H1 (cell line): Measurements from ENCODE around the gene S100A14. TPM values are rescaled to one million over a fixed set of nuclear protein-coding genes. Genes with fewer than 3 reads are reported as not detected.

Experiments used
- CTCF ChIA-PET: fragments of 300-600 bp; sonication (Branson Sonifier 250); formaldehyde crosslinking; loops from one replicate; lab custom pipeline; 2021; ENCODE audit not compliant: partially characterized antibody; lab: Charles Lee
- POLR2A ChIA-PET: fragments of 300-600 bp; sonication (Branson Sonifier 250); formaldehyde crosslinking; loops from one replicate; lab custom pipeline; 2021; ENCODE audit warnings: inconsistent platforms; ENCODE audit not compliant: partially characterized antibody; lab: Charles Lee
- DNase-seq, 2 experiments: peaks; one replicate each; pipeline versions ENCODE4 v3.0.0 to v3.0.0-alpha.2; 2010 to 2022; ENCODE audit warnings: low spot score in 2 of 2, low read depth in 1 of 2, mixed read lengths in 1 of 2
- FAIRE-seq: peaks from 2 replicates; lab custom pipeline; 2011; peaks lifted over from hg19 to GRCh38; lab: Jason Lieb, UNC
- H2AFZ ChIP-seq: 2 replicates; pipeline ENCODE4 v1.8.1; 2012; ENCODE audit warnings: low read length, inconsistent platforms
- H2AK5ac ChIP-seq: 2 replicates; pipeline ENCODE4 v1.6.1; 2013; ENCODE audit warnings: low read depth, low read length
- H2BK120ac ChIP-seq: replicated peaks from 2 replicates; pipeline ENCODE3; 2013; ENCODE audit warnings: low read depth, low read length, inconsistent platforms
- H2BK12ac ChIP-seq: 2 replicates; pipeline ENCODE4 v1.6.1; 2013; ENCODE audit warnings: low read depth, low read length
- H2BK15ac ChIP-seq: 2 replicates; pipeline ENCODE4 v1.6.1; 2013; ENCODE audit warnings: low read length
- H2BK20ac ChIP-seq: 2 replicates; pipeline ENCODE4 v1.6.1; 2013; ENCODE audit warnings: low read length
- H2BK5ac ChIP-seq: 2 replicates; pipeline ENCODE4 v1.6.1; 2013; ENCODE audit warnings: low read depth, low read length
- H3K14ac ChIP-seq: 2 replicates; pipeline ENCODE4 v1.6.1; 2013; ENCODE audit warnings: inconsistent platforms; ENCODE audit not compliant: insufficient read length
- H3K18ac ChIP-seq: 2 replicates; pipeline ENCODE4 v1.6.1; 2013; ENCODE audit warnings: low read length; ENCODE audit errors: extremely low read depth
- H3K23ac ChIP-seq: 2 replicates; pipeline ENCODE4 v1.6.1; 2013; ENCODE audit warnings: inconsistent platforms; ENCODE audit not compliant: insufficient read length
- H3K23me2 ChIP-seq: 2 replicates; pipeline ENCODE4 v1.6.1; 2013; ENCODE audit warnings: low read depth, low read length
- H3K27ac ChIP-seq: 2 replicates; pipeline ENCODE4 v1.6.1; 2011; ENCODE audit warnings: low read depth, low read length, inconsistent platforms
- H3K27me3 ChIP-seq, 4 experiments: replicated peaks in 1 of 4; 1 replicate in 1 of 4; 2 replicates in 3 of 4; pipeline versions ENCODE4 v1.6.1 to v1.8.1; 2011 to 2013; ENCODE audit warnings: low read length in 3 of 4, mild to moderate bottlenecking in 3 of 4, inconsistent platforms in 2 of 4, mixed read lengths in 2 of 4, moderate library complexity in 1 of 4; ENCODE audit not compliant: control insufficient read depth in 3 of 4, insufficient read depth in 3 of 4; ENCODE audit errors: extremely low read depth in 1 of 4
- H3K36me3 ChIP-seq, 4 experiments: 2 replicates each; pipeline versions ENCODE4 v1.6.1 to v1.8.1; 2011 to 2013; ENCODE audit warnings: mild to moderate bottlenecking in 4 of 4, low read length in 3 of 4, moderate library complexity in 2 of 4, control low read depth in 1 of 4, inconsistent platforms in 1 of 4; ENCODE audit not compliant: insufficient read depth in 4 of 4, control insufficient read depth in 2 of 4
- H3K4ac ChIP-seq: replicated peaks from 2 replicates; pipeline ENCODE3; 2013; ENCODE audit warnings: low read length, low read depth, mixed read lengths, inconsistent platforms; ENCODE audit not compliant: insufficient read length
- H3K4me1 ChIP-seq, 4 experiments: replicated peaks in 1 of 4; 1 replicate in 1 of 4; 2 replicates in 3 of 4; pipeline versions ENCODE4 v1.6.1 to v1.8.1; 2011 to 2013; ENCODE audit warnings: low read length in 3 of 4, inconsistent platforms in 2 of 4, mixed read lengths in 1 of 4; ENCODE audit not compliant: insufficient read depth in 4 of 4, control insufficient read depth in 3 of 4
- H3K4me2 ChIP-seq, 2 experiments: 2 replicates each; pipeline versions ENCODE4 v1.6.1 to v1.8.1; 2011 to 2013; ENCODE audit warnings: low read depth in 2 of 2, low read length in 2 of 2, control low read depth in 1 of 2, inconsistent platforms in 1 of 2, mild to moderate bottlenecking in 1 of 2; ENCODE audit not compliant: insufficient read depth in 1 of 2
- H3K4me3 ChIP-seq, 4 experiments: fragments of 200-600, 300-600 bp in 1 of 4; sonication (generic), shearing (Covaris generic), sonication (Bioruptor Twin) in 1 of 4; 2 replicates each; pipeline versions ENCODE4 v1.5.1 to v1.8.1; 2011 to 2016; ENCODE audit warnings: low read length in 4 of 4, low read depth in 3 of 4, control low read depth in 2 of 4, inconsistent platforms in 2 of 4, mild to moderate bottlenecking in 2 of 4, mixed read lengths in 1 of 4, moderate library complexity in 1 of 4; ENCODE audit not compliant: insufficient read depth in 2 of 4; ENCODE audit errors: extremely low read depth in 1 of 4
- H3K56ac ChIP-seq: replicated peaks from 2 replicates; pipeline ENCODE3; 2013; ENCODE audit warnings: low read depth, mild to moderate bottlenecking, mixed read lengths, low read length, inconsistent platforms; ENCODE audit not compliant: insufficient read length
- H3K79me1 ChIP-seq: 2 replicates; pipeline ENCODE4 v1.6.1; 2013; ENCODE audit warnings: low read depth, low read length, control low read depth
- H3K79me2 ChIP-seq, 2 experiments: 2 replicates each; pipeline versions ENCODE4 v1.6.1 to v1.8.1; 2012 to 2013; ENCODE audit warnings: low read length in 2 of 2, mild to moderate bottlenecking in 2 of 2, inconsistent platforms in 1 of 2; ENCODE audit not compliant: insufficient read depth in 2 of 2, control insufficient read depth in 1 of 2
- H3K9ac ChIP-seq, 4 experiments: replicated peaks in 1 of 4; 1 replicate in 1 of 4; 2 replicates in 3 of 4; pipeline versions ENCODE4 v1.6.1 to v1.8.1; 2011 to 2013; ENCODE audit warnings: low read depth in 3 of 4, low read length in 3 of 4, control low read depth in 2 of 4, mild to moderate bottlenecking in 2 of 4, moderate library complexity in 2 of 4, inconsistent platforms in 1 of 4; ENCODE audit errors: extremely low read depth in 1 of 4
- H3K9me3 ChIP-seq, 2 experiments: 2 replicates each; pipeline versions ENCODE4 v1.6.1 to v1.8.1; 2012 to 2013; ENCODE audit warnings: mild to moderate bottlenecking in 2 of 2, moderate library complexity in 2 of 2, control low read depth in 1 of 2, inconsistent platforms in 1 of 2, low read depth in 1 of 2, low read length in 1 of 2, mixed read lengths in 1 of 2; ENCODE audit not compliant: insufficient read depth in 2 of 2
- H4K20me1 ChIP-seq, 2 experiments: replicated peaks in 1 of 2; 2 replicates each; pipeline versions ENCODE3 to v1.8.1; 2011 to 2013; ENCODE audit warnings: inconsistent platforms in 2 of 2, low read length in 2 of 2, mild to moderate bottlenecking in 1 of 2; ENCODE audit not compliant: insufficient read depth in 2 of 2, control insufficient read depth in 1 of 2
- H4K5ac ChIP-seq: 2 replicates; pipeline ENCODE4 v1.6.1; 2013; ENCODE audit warnings: low read length, low read depth, mixed read lengths, inconsistent platforms; ENCODE audit not compliant: insufficient read length
- H4K8ac ChIP-seq: 2 replicates; pipeline ENCODE4 v1.8.0; 2013; ENCODE audit warnings: mild to moderate bottlenecking, moderate library complexity, low read length, inconsistent platforms; ENCODE audit not compliant: insufficient read depth; ENCODE audit errors: extremely low read depth
- H4K91ac ChIP-seq: replicated peaks from 2 replicates; pipeline ENCODE3; 2013; ENCODE audit warnings: low read length, mixed read lengths, inconsistent platforms; ENCODE audit not compliant: insufficient read length
- EP300 ChIP-seq, 2 experiments: IDR thresholded peaks; 1 replicate in 1 of 2; 2 replicates in 1 of 2; pipeline ENCODE4 v1.6.1; 2011 to 2012; ENCODE audit warnings: low read depth in 2 of 2, low read length in 2 of 2, mild to moderate bottlenecking in 2 of 2, borderline replicate concordance in 1 of 2, inconsistent platforms in 1 of 2, moderate library complexity in 1 of 2
- RAD21 ChIP-seq, 2 experiments: IDR thresholded peaks in 1 of 2; conservative IDR thresholded peaks in 1 of 2; 2 replicates each; pipeline ENCODE4 v1.6.1; 2011; ENCODE audit warnings: low read depth in 2 of 2, low read length in 2 of 2, improper control_type of control experiment in 1 of 2, inconsistent platforms in 1 of 2, mild to moderate bottlenecking in 1 of 2, moderate library complexity in 1 of 2
- TEAD4 ChIP-seq: IDR thresholded peaks from 2 replicates; pipeline ENCODE4 v1.6.1; 2012; ENCODE audit warnings: low read depth, low read length, inconsistent platforms, mixed read lengths
- WGBS, 2 experiments: shearing (Covaris generic) in 1 of 2; methylation state at CpG; one replicate each; pipeline versions ENCODE4 v1.1.6 to v1.1.7; 2013 to 2015; ENCODE audit warnings: low lambda C conversion rate in 2 of 2, mixed read lengths in 2 of 2, inconsistent platforms in 1 of 2, low coverage in 1 of 2, missing lambda C conversion rate in 1 of 2; ENCODE audit not compliant: insufficient replicate concordance in 2 of 2, insufficient coverage in 1 of 2, insufficient read length in 1 of 2; ENCODE audit errors: extremely low coverage in 1 of 2, missing lambda C conversion rate in 1 of 2; 5-methylcytosine and 5-hydroxymethylcytosine counted together
- polyA plus RNA-seq, 7 experiments: library from polyadenylated mRNA; depleted of rRNA in 3 of 7; stranded (reverse) in 5 of 7; unstranded in 2 of 7; fragments of >200 nt in 5 of 7; fragments of 200-250 nt in 2 of 7; gene quantifications; 1 replicate in 5 of 7; 2 replicates in 1 of 7; 4 replicates in 1 of 7; pipeline versions ENCODE4 v1.2.1 to v1.2.3, GENCODE V29; 2011 to 2013; ENCODE audit warnings: missing spikeins in 2 of 7, mixed read lengths in 2 of 7
- total RNA-seq: library from RNA; stranded (reverse); fragmentation: NEBNext Ultra II Directional; extraction: Animal tissue kit (Norgen Biotek cat#: 25700); gene quantifications from 2 replicates; pipeline ENCODE4 v1.2.1, GENCODE V29; 2021

The S100A14 gene
- total and polyA plus RNA-seq, 2 of the 8 experiments (the other 6 are each of a cell fraction or from before 2014, with no cell fraction given): 1.4 to 5.3 TPM

DNA sequence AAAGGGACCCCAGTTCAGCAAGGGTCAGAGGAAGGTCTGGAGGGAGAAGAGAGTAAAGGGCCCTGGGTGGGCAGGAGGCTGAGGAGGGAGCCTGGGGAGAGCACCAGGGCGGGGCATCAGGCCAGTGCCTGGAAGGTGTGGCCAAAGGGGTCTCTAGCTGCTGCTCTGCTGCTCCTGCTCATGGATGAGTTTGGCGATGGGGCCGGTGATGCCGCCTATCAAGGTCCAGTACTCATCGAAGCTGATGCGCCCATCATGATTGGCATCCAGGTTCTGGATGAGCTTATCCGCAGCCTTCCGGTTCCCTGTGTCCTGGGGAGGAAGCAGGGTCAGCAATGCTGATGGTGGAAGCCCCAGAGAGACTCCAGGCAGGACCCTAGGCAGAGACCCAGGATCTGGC is 8.7 kb downstream of the S100A14 start:
- Histone ChIP-seq H3K79me2 (no peaks in the 10 kb centered on the region), H3K23ac (no peak overlapping the region), H3K4ac (no peak overlapping the region), H4K5ac (no peak overlapping the region), H2AK5ac (no peak overlapping the region), H3K9me3 (no peaks in the 10 kb centered on the region), H3K14ac (no peak overlapping the region), H3K36me3 (no peaks in the 10 kb centered on the region), H2BK12ac (no peak overlapping the region), H3K56ac (no peak overlapping the region), H4K8ac (no peak overlapping the region; the same call in 1 of the 2 replicates), H3K4me3 (no peak overlapping the region), H3K79me1 (no peaks in the 10 kb centered on the region), H3K27me3 (no peaks in the 10 kb centered on the region), H3K23me2 (peaks cover 3% of the 10 kb centered on the region; the same call in 1 of the 2 replicates), H2BK120ac (no peak overlapping the region), H4K91ac (no peak overlapping the region), H4K20me1 (no peaks in the 10 kb centered on the region), H3K18ac (no peak overlapping the region), H3K4me2 (no peak overlapping the region), H3K9ac (no peak overlapping the region), H2BK5ac (no peak overlapping the region), H2BK20ac (no peak overlapping the region), H2BK15ac (no peak overlapping the region), H2AFZ (no peak overlapping the region), H3K27ac (no peak overlapping the region; the same call in 1 of the 2 replicates), H3K4me1 (peaks cover 0 to 26% (median 16%) of the 10 kb centered on the region in 4 experiments; a peak in 6 of 7 replicates)
- 94% methylated on average over 8 of the region's 8 CpGs; no CpG with 5 or more reads in 1 of the 2 experiments for WGBS, 2 experiments
- ChIA-PET CTCF (interaction anchor here (0.6 to 15.9 kb wide), 9 partner anchors 9 to 374 kb away, joined by 3 to 224 read pairs (median 4); partner anchors contain the start of genes S100A13 and S100A14), POLR2A (interaction anchor here (1.0 to 15.3 kb wide), 4 partner anchors 12 to 383 kb away, joined by 3 to 261 read pairs (median 6); partner anchors contain the start of genes CHTOP, RPS27, S100A1 and S100A13)
- DNase-seq (no peak), FAIRE-seq (no peak)
- TF ChIP-seq EP300 (IDR thresholded peaks at IDR 0.05; ENCODE audit: borderline replicate concordance in 1 of 2, low read depth in 2 of 2, low read length in 2 of 2) (no peak), TEAD4 (no peak), RAD21 (IDR thresholded peaks at IDR 0.05 in 1 of 2, conservative IDR thresholded peaks at IDR 0.05 in 1 of 2; ENCODE audit: low read depth in 2 of 2, low read length in 2 of 2) (no peak)
